ENCODE results near the gene C12orf57. TPM values are rescaled to one million over a fixed set of nuclear protein-coding genes. Genes with fewer than 3 reads are reported as not detected.

C12orf57 gene
- total RNA-seq, 1 donor from 2014 or later: 197 TPM

- Histone ChIP-seq H3K27me3 (no peaks in the 10 kb centered on the region), H3K9me3 (no peaks in the 10 kb centered on the region), H3K4me3 (peak overlapping the region; percentile 10), H3K27ac (peak overlapping the region; percentile 17), H3K36me3 (no peaks in the 10 kb centered on the region), H3K4me1 (peaks cover 28% of the 10 kb centered on the region)
- ATAC-seq (no peak), DNase-seq (no peak)
- intact Hi-C loops (cut with DNase I): no loop called here
- no peak for TF ChIP-seq CTCF (IDR thresholded peaks at IDR 0.05)
These were observed 20.7 kb upstream of the C12orf57 start for GRCh38 chr12:6923003-6923732.

- ATAC-seq (no peak), DNase-seq (no peak)
- peaks cover 29% of the 10 kb centered on the region for H3K4me1 ChIP-seq
- H3K36me3 ChIP-seq: no peaks in the 10 kb centered on the region
- no peak overlapping the region for H3K4me3 ChIP-seq
- intact Hi-C loops (cut with DNase I): no loop called here
- H3K27me3 ChIP-seq: no peaks in the 10 kb centered on the region
- peak overlapping the region; percentile 92 for H3K27ac ChIP-seq
- H3K9me3 ChIP-seq: no peaks in the 10 kb centered on the region
- TF ChIP-seq CTCF (IDR thresholded peaks at IDR 0.05): no peak
These were observed 20.0 kb upstream of the C12orf57 start for GRCh38 chr12:6923851-6924250.

- Histone ChIP-seq H3K27me3 (no peaks in the 10 kb centered on the region), H3K36me3 (no peaks in the 10 kb centered on the region), H3K27ac (peak overlapping the region; percentile 92), H3K4me1 (peaks cover 42% of the 10 kb centered on the region), H3K4me3 (peak overlapping the region; percentile 84), H3K9me3 (no peaks in the 10 kb centered on the region)
- TF ChIP-seq CTCF (IDR thresholded peaks at IDR 0.05): no peak
- intact Hi-C loops (cut with DNase I): no loop called here
- ATAC-seq: no peak
- DNase-seq: no peak
These were observed 18.6 kb upstream of the C12orf57 start for GRCh38 chr12:6925239-6925539.

GRCh38 chr12:6925540-6926279 is 18.1 kb upstream of the C12orf57 start:
- ATAC-seq (peak; percentile 71), DNase-seq (peak; percentile 82)
- H3K36me3 ChIP-seq: no peaks in the 10 kb centered on the region
- H3K27ac ChIP-seq: peak overlapping the region; percentile 92
- H3K4me3 ChIP-seq: peak overlapping the region; percentile 84
- intact Hi-C loops (cut with DNase I): no loop called here
- TF ChIP-seq CTCF (IDR thresholded peaks at IDR 0.05): no peak
- H3K9me3 ChIP-seq: no peaks in the 10 kb centered on the region
- no peaks in the 10 kb centered on the region for H3K27me3 ChIP-seq
- H3K4me1 ChIP-seq: peaks cover 47% of the 10 kb centered on the region

- intact Hi-C loops (cut with DNase I): no loop called here
- H3K4me3 ChIP-seq: peak within 1 kb of the TSS; percentile 84
- peaks cover 55% of the 10 kb centered on the region for H3K4me1 ChIP-seq
- TF ChIP-seq CTCF (IDR thresholded peaks at IDR 0.05): no peak
- DNase-seq (peak; percentile 90), ATAC-seq (peak; percentile 68)
- no peaks in the 10 kb centered on the region for H3K27me3 ChIP-seq
- peak within 1 kb of the TSS; percentile 92 for H3K27ac ChIP-seq
- no peaks in the 10 kb centered on the region for H3K9me3 ChIP-seq
- H3K36me3 ChIP-seq: no peaks in the 10 kb centered on the region
These were observed 16.3 kb upstream of the C12orf57 start, which contains the start of gene ATN1 for GRCh38 chr12:6927379-6928021. Gene ATN1, plus strand, starts transcription at chr12:6927959. Its CDS starts 6,043 bp downstream, at chr12:6934002.

Data from upper lobe of right lung (tissue), 1 donor.